Uterus (tissue), 4 donors: ENCODE results near the gene SLC35F1. TPM values are rescaled to one million over a fixed set of nuclear protein-coding genes. Genes with fewer than 3 reads are reported as not detected.

Experiments used
- DNase-seq, 2 donors: peaks; one replicate each; pipeline ENCODE4 v3.0.0-alpha.2; 2019 to 2020
- H3K27ac ChIP-seq, 2 donors: fragments of 200-600 bp; sonication (generic); 1 replicate in 1 of 2; 2 replicates in 1 of 2; pipeline ENCODE4 v1.5.1; 2016 to 2018
- H3K27me3 ChIP-seq, 2 donors: fragments of 200-600 bp; sonication (generic); one replicate each; pipeline ENCODE4 v1.5.1; 2018 to 2019; ENCODE audit warnings: control low read depth in 1 of 2
- H3K36me3 ChIP-seq, 2 donors: fragments of 200-600 bp; sonication (generic); one replicate each; pipeline ENCODE4 v1.5.1; 2019; ENCODE audit warnings: control low read depth in 1 of 2
- H3K4me1 ChIP-seq, 2 donors: fragments of 200-600 bp; sonication (generic); one replicate each; pipeline ENCODE4 v1.5.1; 2018 to 2019; ENCODE audit warnings: control low read depth in 1 of 2
- H3K4me3 ChIP-seq, 2 donors: fragments of 200-600 bp; sonication (generic); 1 replicate in 1 of 2; 2 replicates in 1 of 2; pipeline ENCODE4 v1.5.1; 2018 to 2019; ENCODE audit warnings: mild to moderate bottlenecking in 1 of 2
- H3K9me3 ChIP-seq, 2 donors: fragments of 200-600 bp; sonication (generic); one replicate each; pipeline ENCODE4 v1.5.1; 2019; ENCODE audit warnings: control low read depth in 1 of 2
- POLR2A ChIP-seq, 2 donors: fragments of 450-650 bp; IDR thresholded peaks; one replicate each; pipeline ENCODE4 v1.6.1; 2016; ENCODE audit warnings: antibody characterized with exemption in 2 of 2, mild to moderate bottlenecking in 1 of 2, moderate library complexity in 1 of 2
- intact Hi-C: fragments of 100-400 bp; cut with DNase I; formaldehyde crosslinking; loops from one replicate; pipeline ENCODE4 v1.15.1; 2023; ENCODE audit warnings: low total_unique reads
- total RNA-seq, 4 donors: library from RNA; depleted of rRNA in 3 of 4; stranded (reverse); fragments of >200 nt in 3 of 4; gene quantifications; one replicate each; pipeline versions ENCODE4 v1.1.0 to v1.2.4, GENCODE V29; 2014 to 2023
- TF ChIP-seq, protein P1 (sequence below), 4 experiments: fragments of 200-600 bp in 2 of 4; fragments of 450-650 bp in 2 of 4; sonication (generic) in 2 of 4; IDR thresholded peaks; one replicate each; pipeline ENCODE4 v1.5.1; 2016 to 2019; ENCODE audit warnings: antibody characterized with exemption in 4 of 4, mild to moderate bottlenecking in 2 of 4, moderate library complexity in 1 of 4
- donor health status: DM: yes; HTN: yes; CAD: no.

SLC35F1 gene
- total RNA-seq, 4 donors from 2014 or later = 1.0 to 12.1 (median 9.7) TPM

DNA sequence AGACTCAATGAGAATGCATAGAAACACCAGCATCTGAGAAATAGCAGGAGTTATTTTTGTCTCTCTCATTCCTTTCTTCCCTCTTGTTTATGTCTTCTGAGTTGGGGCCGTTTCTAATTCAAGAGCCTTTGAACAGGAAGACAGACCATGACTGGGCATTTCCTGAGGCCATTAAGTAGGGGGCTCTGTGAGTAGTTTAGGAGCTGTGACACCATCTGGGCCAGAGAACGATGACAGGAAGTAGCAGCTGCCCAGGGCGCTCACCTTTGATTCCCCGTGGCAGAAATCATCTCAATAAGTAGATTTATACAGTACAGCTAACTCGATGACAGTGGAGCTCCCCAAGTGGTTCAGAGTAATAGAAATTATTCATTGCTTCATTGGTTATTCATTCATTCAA is 342.6 kb downstream of the SLC35F1 start:
- Histone ChIP-seq H3K27ac (no peak overlapping the region), H3K36me3 (no peaks in the 10 kb centered on the region), H3K4me1 (no peaks in the 10 kb centered on the region), H3K27me3 (no peaks in the 10 kb centered on the region), H3K9me3 (no peaks in the 10 kb centered on the region), H3K4me3 (no peak overlapping the region)
- no peak for DNase-seq
- intact Hi-C loops = no loop called here
- TF ChIP-seq, protein P1, sequence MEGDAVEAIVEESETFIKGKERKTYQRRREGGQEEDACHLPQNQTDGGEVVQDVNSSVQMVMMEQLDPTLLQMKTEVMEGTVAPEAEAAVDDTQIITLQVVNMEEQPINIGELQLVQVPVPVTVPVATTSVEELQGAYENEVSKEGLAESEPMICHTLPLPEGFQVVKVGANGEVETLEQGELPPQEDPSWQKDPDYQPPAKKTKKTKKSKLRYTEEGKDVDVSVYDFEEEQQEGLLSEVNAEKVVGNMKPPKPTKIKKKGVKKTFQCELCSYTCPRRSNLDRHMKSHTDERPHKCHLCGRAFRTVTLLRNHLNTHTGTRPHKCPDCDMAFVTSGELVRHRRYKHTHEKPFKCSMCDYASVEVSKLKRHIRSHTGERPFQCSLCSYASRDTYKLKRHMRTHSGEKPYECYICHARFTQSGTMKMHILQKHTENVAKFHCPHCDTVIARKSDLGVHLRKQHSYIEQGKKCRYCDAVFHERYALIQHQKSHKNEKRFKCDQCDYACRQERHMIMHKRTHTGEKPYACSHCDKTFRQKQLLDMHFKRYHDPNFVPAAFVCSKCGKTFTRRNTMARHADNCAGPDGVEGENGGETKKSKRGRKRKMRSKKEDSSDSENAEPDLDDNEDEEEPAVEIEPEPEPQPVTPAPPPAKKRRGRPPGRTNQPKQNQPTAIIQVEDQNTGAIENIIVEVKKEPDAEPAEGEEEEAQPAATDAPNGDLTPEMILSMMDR (IDR thresholded peaks at IDR 0.05) = no peak
- TF ChIP-seq POLR2A (IDR thresholded peaks at IDR 0.05) = no peak

DNA sequence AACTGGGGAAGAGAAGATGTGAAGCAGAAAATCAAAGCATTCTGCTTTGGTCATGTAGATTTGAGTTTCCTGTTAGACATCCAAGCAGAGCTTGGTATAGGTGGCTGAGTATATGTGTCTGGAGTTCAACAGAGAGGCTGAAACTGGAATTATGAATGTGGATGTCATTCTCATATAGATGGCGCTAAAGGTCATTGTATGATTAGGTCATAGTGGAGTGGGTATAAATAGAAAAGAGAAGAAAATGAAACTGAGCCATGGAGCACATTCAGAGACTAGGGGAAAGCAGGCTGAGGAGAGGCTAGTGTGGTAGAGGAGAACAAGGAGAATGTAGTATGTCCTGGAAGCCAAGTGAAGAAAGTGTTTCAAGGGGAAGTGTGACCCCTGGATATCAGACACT is 345.4 kb downstream of the SLC35F1 start:
- Histone ChIP-seq H3K27me3 (no peaks in the 10 kb centered on the region), H3K27ac (no peak overlapping the region), H3K36me3 (no peaks in the 10 kb centered on the region), H3K9me3 (no peaks in the 10 kb centered on the region), H3K4me3 (no peak overlapping the region), H3K4me1 (no peaks in the 10 kb centered on the region)
- no peak for TF ChIP-seq POLR2A (IDR thresholded peaks at IDR 0.05)
- TF ChIP-seq, protein P1 (IDR thresholded peaks at IDR 0.05) = no peak
- intact Hi-C loops = no loop called here
- DNase-seq = no peak

DNA sequence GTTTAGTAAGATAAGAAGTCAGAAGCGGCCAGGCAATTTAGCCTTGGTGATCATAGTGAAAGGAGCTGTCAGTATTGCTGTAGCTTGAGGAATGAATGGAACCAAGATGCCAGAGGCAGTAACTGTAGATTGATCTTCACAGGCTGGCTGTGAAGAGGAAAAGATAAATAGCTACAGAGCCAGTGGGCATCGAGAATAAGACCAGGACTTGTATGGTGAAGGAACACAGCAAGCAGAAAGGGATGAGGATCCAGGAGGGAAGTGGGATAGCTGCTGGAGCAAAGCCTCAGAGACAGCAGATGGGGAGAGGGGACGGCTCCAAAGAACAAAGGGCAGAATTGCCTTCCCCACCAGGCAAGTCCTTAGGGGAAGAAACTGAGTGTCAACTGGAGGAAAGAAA is 346.7 kb downstream of the SLC35F1 start:
- intact Hi-C loops = no loop called here
- H3K4me3 ChIP-seq = no peak overlapping the region
- H3K4me1 ChIP-seq = no peaks in the 10 kb centered on the region
- no peak for DNase-seq
- H3K36me3 ChIP-seq = no peaks in the 10 kb centered on the region
- H3K27ac ChIP-seq = no peak overlapping the region
- no peaks in the 10 kb centered on the region for H3K27me3 ChIP-seq
- TF ChIP-seq, protein P1 (IDR thresholded peaks at IDR 0.05) = no peak
- H3K9me3 ChIP-seq = no peaks in the 10 kb centered on the region

DNA sequence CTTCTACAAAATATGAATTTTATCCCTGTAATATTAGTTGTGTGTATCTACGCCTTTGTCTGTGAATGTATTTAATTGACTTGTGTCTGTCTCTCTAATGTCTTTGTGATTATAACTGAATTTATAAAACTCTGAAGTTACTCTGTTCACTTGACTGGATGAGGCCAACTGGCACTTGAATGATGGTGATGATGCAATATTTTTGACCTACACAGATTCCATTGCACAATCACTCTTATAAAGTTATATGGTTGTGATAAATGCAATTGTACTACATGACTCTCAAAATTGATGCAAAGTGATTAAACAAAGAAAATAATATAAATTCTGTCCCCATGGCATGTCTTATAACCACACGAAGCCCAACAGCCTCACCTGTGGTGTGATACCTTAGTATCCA is 353.8 kb downstream of the SLC35F1 start:
- H3K4me3 ChIP-seq = no peak overlapping the region
- no peaks in the 10 kb centered on the region for H3K27me3 ChIP-seq
- no peaks in the 10 kb centered on the region for H3K36me3 ChIP-seq
- no peak for DNase-seq
- TF ChIP-seq, protein P1 (IDR thresholded peaks at IDR 0.05) = no peak
- no peak for TF ChIP-seq POLR2A (IDR thresholded peaks at IDR 0.05)
- H3K4me1 ChIP-seq = no peaks in the 10 kb centered on the region
- H3K27ac ChIP-seq = no peak overlapping the region
- H3K9me3 ChIP-seq = no peaks in the 10 kb centered on the region
- intact Hi-C loops = no loop called here

DNA sequence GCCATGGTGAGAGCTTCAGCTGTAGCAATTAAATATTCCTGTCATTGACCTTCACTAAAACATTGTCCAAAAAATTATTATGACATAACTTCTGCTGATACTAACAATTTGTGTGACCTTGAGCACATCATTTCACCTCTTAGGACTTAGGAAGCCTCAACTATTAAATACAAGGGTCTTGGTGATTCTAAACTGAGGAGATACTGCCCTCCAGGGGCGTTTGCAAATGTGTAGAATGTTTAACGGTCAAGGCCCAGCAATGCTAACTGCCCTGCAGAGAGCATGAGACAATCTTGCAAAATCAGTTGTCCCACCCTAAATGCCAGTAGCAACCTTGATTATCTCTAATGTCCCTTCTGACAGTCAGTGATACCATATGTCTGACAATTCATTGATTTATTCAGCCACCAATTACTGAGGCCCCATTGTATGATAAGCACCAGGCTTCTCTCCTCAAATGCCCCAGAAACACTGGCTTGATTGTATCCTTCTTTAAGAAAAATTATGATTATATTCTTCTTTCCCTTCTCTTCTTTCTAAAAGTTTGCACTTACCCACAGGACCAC is 356.9 kb downstream of the SLC35F1 start:
- H3K9me3 ChIP-seq = no peaks in the 10 kb centered on the region
- no peaks in the 10 kb centered on the region for H3K36me3 ChIP-seq
- intact Hi-C loops = no loop called here
- DNase-seq = no peak
- H3K4me1 ChIP-seq = no peaks in the 10 kb centered on the region
- H3K27ac ChIP-seq = no peak overlapping the region
- no peaks in the 10 kb centered on the region for H3K27me3 ChIP-seq
- no peak overlapping the region for H3K4me3 ChIP-seq
- TF ChIP-seq POLR2A (IDR thresholded peaks at IDR 0.05) = no peak
- TF ChIP-seq, protein P1 (IDR thresholded peaks at IDR 0.05) = peak; percentile 20 to 38 (median 34)
